Measurements from ENCODE around the gene COQ9. TPM values are rescaled to one million over a fixed set of nuclear protein-coding genes. Genes with fewer than 3 reads are reported as not detected.

Gene COQ9
- total RNA-seq, 4 donors from 2014 or later = 113 to 154 (median 148) TPM

GRCh38 chr16:57473176-57473840, 26.0 kb downstream of the COQ9 start:
- in situ Hi-C loops (cut with MboI; ENCODE audit: low pct_ligation_motif_present in 1 of 4, low pct_unique_long_range_greater_than_20kb in 1 of 4, low sequenced_read_pairs in 3 of 4) = no loop called here
- 91 to 93% methylated on average over 8 to 14 of the region's 14 CpGs for WGBS, 2 donors (ENCODE audit: low coverage in 1 of 2)

GRCh38 chr16:57473906-57474305, 26.6 kb downstream of the COQ9 start:
- no peak for DNase-seq
- Histone ChIP-seq H3K4me1 (peaks cover 15 to 39% (median 30%) of the 10 kb centered on the region in 4 donors), H3K4me3 (no peak overlapping the region), H3K36me3 (peaks cover 0 to 16% (median 7%) of the 10 kb centered on the region in 4 donors), H3K9me3 (no peaks in the 10 kb centered on the region), H3K27me3 (no peaks in the 10 kb centered on the region), H3K27ac (no peak overlapping the region)
- in situ Hi-C loops (cut with MboI; ENCODE audit: low pct_ligation_motif_present in 1 of 4, low pct_unique_long_range_greater_than_20kb in 1 of 4, low sequenced_read_pairs in 3 of 4) (no loop called here), intact Hi-C loops (cut with DNase I; ENCODE audit: low total_unique reads) (no loop called here)
- 86% methylated on average over 8 of the region's 8 CpGs; no CpG with 5 or more reads in 1 of the 2 donors for WGBS, 2 donors (ENCODE audit: low coverage in 1 of 2)
- TF ChIP-seq EP300 (IDR thresholded peaks at IDR 0.05; ENCODE audit: low read depth) = no peak
- no peak for TF ChIP-seq CTCF (IDR thresholded peaks at IDR 0.05)
- TF ChIP-seq POLR2AphosphoS5 (IDR thresholded peaks at IDR 0.05) = no peak
- no peak for TF ChIP-seq POLR2A (IDR thresholded peaks at IDR 0.05)

More at GRCh38 chr16:57473176-57473840, 26.0 kb downstream of the COQ9 start:
- Histone ChIP-seq H3K4me1 (peaks cover 11 to 33% (median 26%) of the 10 kb centered on the region in 4 donors), H3K9me3 (no peaks in the 10 kb centered on the region), H3K27ac (no peak overlapping the region), H3K27me3 (no peaks in the 10 kb centered on the region), H3K4me3 (no peak overlapping the region), H3K36me3 (peaks cover 0 to 18% (median 7%) of the 10 kb centered on the region in 4 donors)
- no peak for DNase-seq
- TF ChIP-seq EP300 (IDR thresholded peaks at IDR 0.05; ENCODE audit: low read depth) (no peak), POLR2A (IDR thresholded peaks at IDR 0.05) (no peak), POLR2AphosphoS5 (IDR thresholded peaks at IDR 0.05) (no peak), CTCF (IDR thresholded peaks at IDR 0.05) (no peak)
- intact Hi-C loops (cut with DNase I; ENCODE audit: low total_unique reads) = no loop called here

GRCh38 chr16:57474671-57475661, 27.7 kb downstream of the COQ9 start:
- TF ChIP-seq POLR2AphosphoS5 (IDR thresholded peaks at IDR 0.05) (no peak), POLR2A (IDR thresholded peaks at IDR 0.05) (no peak), CTCF (IDR thresholded peaks at IDR 0.05) (no peak), EP300 (IDR thresholded peaks at IDR 0.05; ENCODE audit: low read depth) (no peak)
- Histone ChIP-seq H3K9me3 (no peaks in the 10 kb centered on the region), H3K36me3 (peaks cover 0 to 6% (median 2%) of the 10 kb centered on the region in 4 donors), H3K4me3 (no peak overlapping the region), H3K27ac (no peak overlapping the region), H3K27me3 (no peaks in the 10 kb centered on the region), H3K4me1 (peaks cover 26 to 47% (median 34%) of the 10 kb centered on the region in 4 donors)
- no peak for DNase-seq
- in situ Hi-C loops (cut with MboI; ENCODE audit: low pct_ligation_motif_present in 1 of 4, low pct_unique_long_range_greater_than_20kb in 1 of 4, low sequenced_read_pairs in 3 of 4) (no loop called here), intact Hi-C loops (cut with DNase I; ENCODE audit: low total_unique reads) (no loop called here)
- WGBS, 2 donors (ENCODE audit: low coverage in 1 of 2) = 70 to 84% methylated on average over 2 to 30 of the region's 30 CpGs

- Histone ChIP-seq H3K27me3 (no peaks in the 10 kb centered on the region), H3K27ac (no peak overlapping the region), H3K4me1 (peaks cover 23 to 47% (median 34%) of the 10 kb centered on the region in 4 donors), H3K4me3 (no peak overlapping the region), H3K36me3 (no peaks in the 10 kb centered on the region), H3K9me3 (no peaks in the 10 kb centered on the region)
- intact Hi-C loops (cut with DNase I; ENCODE audit: low total_unique reads) = no loop called here
- TF ChIP-seq EP300 (IDR thresholded peaks at IDR 0.05; ENCODE audit: low read depth) (no peak), CTCF (IDR thresholded peaks at IDR 0.05) (peak; percentile 24 to 50 (median 34)), POLR2A (IDR thresholded peaks at IDR 0.05) (no peak)
- in situ Hi-C loops (cut with MboI; ENCODE audit: low pct_ligation_motif_present in 1 of 4, low pct_unique_long_range_greater_than_20kb in 1 of 4, low sequenced_read_pairs in 3 of 4) = no loop called here
- DNase-seq = peak; percentile 51
- WGBS, 2 donors (ENCODE audit: low coverage in 1 of 2) = 30 to 33% methylated on average over 1 to 12 of the region's 12 CpGs
Observed at GRCh38 chr16:57475711-57476339, 28.5 kb downstream of the COQ9 start.

Data from transverse colon (tissue), 4 donors.